C4-2B (cell line): ENCODE results near the gene PRICKLE3.

ENCODE experiments used
- ZFX ChIP-seq: fragments of 450-650 bp; IDR thresholded peaks from 2 replicates; pipeline ENCODE4 v1.6.1; 2017
- TF ChIP-seq, protein P1 (sequence below): fragments of 450-650 bp; conservative IDR thresholded peaks from 2 replicates; pipeline ENCODE4 v1.5.1; 2017; ENCODE audit warnings: mild to moderate bottlenecking

DNA sequence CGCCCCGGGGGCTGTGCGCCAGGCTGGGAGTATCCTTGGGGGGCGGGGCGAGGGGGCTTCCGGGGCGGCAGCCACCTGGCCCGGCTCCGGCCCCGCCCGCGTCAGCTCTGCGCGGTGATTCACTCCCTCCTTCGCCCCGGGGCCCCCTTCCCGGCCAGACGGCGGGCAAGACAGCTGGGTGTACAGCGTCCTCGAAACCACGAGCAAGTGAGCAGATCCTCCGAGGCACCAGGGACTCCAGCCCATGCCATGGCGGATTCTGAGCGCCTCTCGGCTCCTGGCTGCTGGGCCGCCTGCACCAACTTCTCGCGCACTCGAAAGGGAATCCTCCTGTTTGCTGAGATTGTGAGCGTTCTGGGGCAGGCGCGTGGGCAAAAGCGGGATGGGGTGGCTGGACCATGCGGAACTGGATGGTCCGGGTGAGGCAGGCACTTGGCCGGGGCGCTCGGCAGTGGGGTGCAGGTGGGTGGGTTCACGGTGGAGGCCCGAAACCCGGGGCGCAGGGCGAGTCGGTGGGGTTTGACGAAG is 14.4 kb downstream of the PRICKLE3 start, which contains the start of gene PLP2:
- TF ChIP-seq, protein P1, sequence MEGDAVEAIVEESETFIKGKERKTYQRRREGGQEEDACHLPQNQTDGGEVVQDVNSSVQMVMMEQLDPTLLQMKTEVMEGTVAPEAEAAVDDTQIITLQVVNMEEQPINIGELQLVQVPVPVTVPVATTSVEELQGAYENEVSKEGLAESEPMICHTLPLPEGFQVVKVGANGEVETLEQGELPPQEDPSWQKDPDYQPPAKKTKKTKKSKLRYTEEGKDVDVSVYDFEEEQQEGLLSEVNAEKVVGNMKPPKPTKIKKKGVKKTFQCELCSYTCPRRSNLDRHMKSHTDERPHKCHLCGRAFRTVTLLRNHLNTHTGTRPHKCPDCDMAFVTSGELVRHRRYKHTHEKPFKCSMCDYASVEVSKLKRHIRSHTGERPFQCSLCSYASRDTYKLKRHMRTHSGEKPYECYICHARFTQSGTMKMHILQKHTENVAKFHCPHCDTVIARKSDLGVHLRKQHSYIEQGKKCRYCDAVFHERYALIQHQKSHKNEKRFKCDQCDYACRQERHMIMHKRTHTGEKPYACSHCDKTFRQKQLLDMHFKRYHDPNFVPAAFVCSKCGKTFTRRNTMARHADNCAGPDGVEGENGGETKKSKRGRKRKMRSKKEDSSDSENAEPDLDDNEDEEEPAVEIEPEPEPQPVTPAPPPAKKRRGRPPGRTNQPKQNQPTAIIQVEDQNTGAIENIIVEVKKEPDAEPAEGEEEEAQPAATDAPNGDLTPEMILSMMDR: no peak
- no peak for TF ChIP-seq ZFX
